Upper lobe of left lung (tissue), 4 donors: ENCODE measurements around the gene NAT8L.

Experiments used
- POLR2A ChIP-seq, 4 donors: fragments of 450-650 bp; IDR thresholded peaks; one replicate each; pipeline ENCODE4 v1.5.1; 2016 to 2017; ENCODE audit warnings: antibody characterized with exemption in 4 of 4, mild to moderate bottlenecking in 2 of 4
- TF ChIP-seq, protein P1 (sequence below), 6 experiments: fragments of 450-650 bp in 4 of 6; fragments of 200-600 bp in 2 of 6; sonication (generic) in 2 of 6; IDR thresholded peaks; one replicate each; pipeline ENCODE4 v1.5.1; 2016 to 2019; ENCODE audit warnings: antibody characterized with exemption in 6 of 6

DNA sequence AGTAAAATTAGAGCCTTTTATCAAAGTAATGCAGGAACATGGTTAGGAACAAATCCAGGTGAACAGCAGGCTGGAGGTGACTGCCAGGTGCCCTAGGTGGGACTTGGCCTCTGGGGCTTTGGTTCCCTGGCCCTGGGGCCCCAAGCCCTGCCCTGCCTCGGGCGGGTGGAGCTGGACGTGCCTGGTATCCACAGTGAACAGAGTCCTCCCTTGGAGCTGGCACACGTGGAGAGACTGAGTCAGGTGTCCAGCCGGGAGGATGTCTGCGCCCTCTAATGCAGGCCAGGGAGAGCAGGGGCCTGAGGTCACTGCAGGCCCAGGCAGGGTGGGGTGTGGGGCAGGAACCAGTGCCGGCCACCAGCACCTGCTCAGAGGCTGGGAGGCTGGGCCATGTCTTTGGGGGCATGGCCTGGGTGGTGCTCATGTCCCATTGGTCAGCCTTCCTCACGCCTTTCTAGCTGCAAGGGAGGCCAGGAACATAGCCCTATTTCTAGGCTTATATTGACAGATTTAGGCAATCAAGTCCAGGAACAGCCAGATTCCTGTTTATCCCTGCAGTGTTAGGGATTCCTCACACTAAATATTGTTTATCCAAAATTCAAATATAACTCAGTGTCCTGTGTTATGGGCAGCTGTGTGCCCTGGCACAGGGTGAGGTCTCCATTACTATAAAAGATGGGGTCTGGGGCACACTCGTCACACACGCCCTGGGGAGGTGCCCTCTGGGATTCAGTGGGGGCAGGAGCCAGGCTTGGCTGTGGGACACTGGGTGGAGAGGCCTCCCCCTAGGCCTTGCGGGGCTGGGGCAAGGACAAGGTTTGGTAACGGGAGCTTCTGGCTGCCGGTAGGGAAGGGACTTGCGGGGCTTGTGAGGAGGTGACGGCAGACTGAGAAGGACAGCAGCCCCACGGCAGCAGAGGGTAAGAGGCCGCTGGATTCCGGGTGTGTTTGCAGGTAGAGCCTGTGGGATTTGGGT lies 14.3 kb upstream of the NAT8L start:
- TF ChIP-seq, protein P1, sequence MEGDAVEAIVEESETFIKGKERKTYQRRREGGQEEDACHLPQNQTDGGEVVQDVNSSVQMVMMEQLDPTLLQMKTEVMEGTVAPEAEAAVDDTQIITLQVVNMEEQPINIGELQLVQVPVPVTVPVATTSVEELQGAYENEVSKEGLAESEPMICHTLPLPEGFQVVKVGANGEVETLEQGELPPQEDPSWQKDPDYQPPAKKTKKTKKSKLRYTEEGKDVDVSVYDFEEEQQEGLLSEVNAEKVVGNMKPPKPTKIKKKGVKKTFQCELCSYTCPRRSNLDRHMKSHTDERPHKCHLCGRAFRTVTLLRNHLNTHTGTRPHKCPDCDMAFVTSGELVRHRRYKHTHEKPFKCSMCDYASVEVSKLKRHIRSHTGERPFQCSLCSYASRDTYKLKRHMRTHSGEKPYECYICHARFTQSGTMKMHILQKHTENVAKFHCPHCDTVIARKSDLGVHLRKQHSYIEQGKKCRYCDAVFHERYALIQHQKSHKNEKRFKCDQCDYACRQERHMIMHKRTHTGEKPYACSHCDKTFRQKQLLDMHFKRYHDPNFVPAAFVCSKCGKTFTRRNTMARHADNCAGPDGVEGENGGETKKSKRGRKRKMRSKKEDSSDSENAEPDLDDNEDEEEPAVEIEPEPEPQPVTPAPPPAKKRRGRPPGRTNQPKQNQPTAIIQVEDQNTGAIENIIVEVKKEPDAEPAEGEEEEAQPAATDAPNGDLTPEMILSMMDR (IDR thresholded peaks at IDR 0.05) = no peak
- no peak for TF ChIP-seq POLR2A (IDR thresholded peaks at IDR 0.05)
